KMS-11 (cell line): ENCODE data around the gene KLC1.

Source experiments
- H2AFZ ChIP-seq: fragments of 200-600 bp; sonication (generic); 2 replicates; pipeline ENCODE4 v1.6.1; 2016; ENCODE audit warnings: antibody characterized with exemption, mixed run types, low read depth
- H3K27ac ChIP-seq: fragments of 200-600 bp; sonication (generic); 2 replicates; pipeline ENCODE4 v1.6.1; 2016; ENCODE audit warnings: mild to moderate bottlenecking, mixed run types
- H3K27me3 ChIP-seq: fragments of 200-600 bp; sonication (generic); 2 replicates; pipeline ENCODE4 v1.6.1; 2017; ENCODE audit warnings: mild to moderate bottlenecking, low read depth, mixed run types, moderate library complexity; ENCODE audit not compliant: insufficient read depth
- H3K36me3 ChIP-seq: fragments of 200-600 bp; sonication (generic); 2 replicates; pipeline ENCODE4 v1.6.1; 2017; ENCODE audit warnings: mild to moderate bottlenecking, mixed run types; ENCODE audit not compliant: insufficient read depth
- H3K4me1 ChIP-seq: fragments of 200-600 bp; sonication (generic); 2 replicates; pipeline ENCODE4 v1.6.1; 2016; ENCODE audit warnings: mild to moderate bottlenecking, low read depth, mixed run types; ENCODE audit not compliant: poor library complexity, severe bottlenecking
- H3K4me2 ChIP-seq: fragments of 200-600 bp; sonication (generic); 2 replicates; pipeline ENCODE4 v1.7.0; 2016; ENCODE audit warnings: mild to moderate bottlenecking, mixed run types
- H3K4me3 ChIP-seq: fragments of 200-600 bp; sonication (generic); IDR thresholded peaks from 2 replicates; pipeline ENCODE4 v1.6.1; 2017; ENCODE audit warnings: low read depth, low read length, mixed read lengths; ENCODE audit not compliant: insufficient read depth
- H3K79me2 ChIP-seq: fragments of 200-600 bp; sonication (generic); 2 replicates; pipeline ENCODE4 v1.6.1; 2016; ENCODE audit warnings: low read depth, mixed run types; ENCODE audit not compliant: insufficient read depth
- H3K9ac ChIP-seq: fragments of 200-600 bp; sonication (generic); 2 replicates; pipeline ENCODE4 v1.6.1; 2016; ENCODE audit warnings: mild to moderate bottlenecking, mixed run types
- H4K20me1 ChIP-seq: fragments of 200-600 bp; sonication (generic); 2 replicates; pipeline ENCODE4 v1.6.1; 2016; ENCODE audit warnings: mild to moderate bottlenecking, mixed run types; ENCODE audit not compliant: insufficient read depth
- CTCF ChIP-seq: fragments of 200-600 bp; sonication (generic); conservative IDR thresholded peaks from 2 replicates; pipeline ENCODE4 v1.6.1; 2017; ENCODE audit warnings: low read depth, mild to moderate bottlenecking, antibody characterized with exemption, low read length, moderate library complexity, mixed read lengths

Gene KLC1

GRCh38 chr14:103700753-103701490, 71.9 kb downstream of the KLC1 start:
- no peaks in the 10 kb centered on the region for H3K4me1 ChIP-seq
- H3K27ac ChIP-seq = no peak overlapping the region
- no peaks in the 10 kb centered on the region for H3K36me3 ChIP-seq

GRCh38 chr14:103702095-103702494, 73.1 kb downstream of the KLC1 start:
- H3K27ac ChIP-seq = no peak overlapping the region
- no peaks in the 10 kb centered on the region for H4K20me1 ChIP-seq

More at GRCh38 chr14:103700753-103701490, 71.9 kb downstream of the KLC1 start:
- no peaks in the 10 kb centered on the region for H3K79me2 ChIP-seq
- H3K9ac ChIP-seq = no peak overlapping the region
- H3K4me2 ChIP-seq = no peak overlapping the region
- no peaks in the 10 kb centered on the region for H4K20me1 ChIP-seq
- no peak overlapping the region for H3K4me3 ChIP-seq
- H3K27me3 ChIP-seq = no peaks in the 10 kb centered on the region
- no peak overlapping the region for H2AFZ ChIP-seq
- no peak for TF ChIP-seq CTCF

DNA sequence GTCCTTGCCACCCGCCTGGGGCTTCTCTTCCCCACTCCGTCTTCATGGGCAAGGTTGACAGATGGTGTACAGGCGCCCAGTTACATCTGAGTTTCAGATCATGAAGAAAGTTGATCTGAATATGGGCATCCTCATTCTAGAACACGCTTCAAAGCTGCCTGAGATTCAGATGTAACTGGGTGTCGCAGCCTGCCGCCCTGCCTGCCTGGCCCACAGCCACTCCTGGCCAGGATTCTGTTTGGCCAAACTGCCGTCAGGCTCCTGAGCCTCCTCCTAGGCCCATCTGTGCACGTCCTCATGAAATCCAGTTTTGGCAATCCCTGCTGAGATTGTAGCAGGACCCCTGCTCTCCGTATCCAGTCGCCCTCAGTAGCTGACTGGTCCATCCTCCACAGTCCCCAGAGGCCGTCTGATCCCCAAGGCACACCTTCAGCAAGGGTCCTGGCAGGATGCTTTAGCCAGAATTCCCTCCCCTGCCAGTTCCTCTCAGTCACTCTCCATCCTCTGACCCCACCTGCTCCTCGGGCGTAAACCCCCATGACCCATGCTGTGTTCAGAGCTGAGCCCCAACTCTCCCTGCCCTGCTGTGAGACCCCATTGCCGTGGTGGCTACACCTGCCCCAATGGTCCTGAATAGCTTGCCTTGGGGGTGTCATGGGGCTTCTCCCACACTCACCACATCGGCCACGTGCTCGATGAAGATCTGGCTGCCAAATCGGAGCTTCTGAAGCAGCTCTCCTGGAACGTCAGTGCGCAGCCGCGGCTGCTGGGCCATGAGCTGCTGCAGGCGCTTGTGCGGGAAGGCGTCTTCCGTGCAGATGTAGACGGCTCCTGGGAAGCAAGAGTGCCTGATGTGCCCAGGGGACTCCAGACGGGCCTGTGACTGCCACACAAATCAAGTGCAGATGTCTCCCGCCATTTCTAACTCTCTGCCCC, 73.8 kb downstream of the KLC1 start:
- Histone ChIP-seq H3K4me3 (no peak overlapping the region), H3K27me3 (no peaks in the 10 kb centered on the region), H2AFZ (no peak overlapping the region), H3K4me2 (no peak overlapping the region), H3K4me1 (no peaks in the 10 kb centered on the region), H3K79me2 (no peaks in the 10 kb centered on the region), H3K36me3 (no peaks in the 10 kb centered on the region), H4K20me1 (no peaks in the 10 kb centered on the region), H3K27ac (no peak overlapping the region), H3K9ac (no peak overlapping the region)
- no peak for TF ChIP-seq CTCF

More at GRCh38 chr14:103702095-103702494, 73.1 kb downstream of the KLC1 start:
- Histone ChIP-seq H3K27me3 (no peaks in the 10 kb centered on the region), H2AFZ (no peak overlapping the region), H3K9ac (no peak overlapping the region), H3K4me2 (no peak overlapping the region), H3K4me1 (no peaks in the 10 kb centered on the region), H3K4me3 (no peak overlapping the region), H3K36me3 (no peaks in the 10 kb centered on the region), H3K79me2 (no peaks in the 10 kb centered on the region)
- no peak for TF ChIP-seq CTCF

GRCh38 chr14:103703433-103704385, 74.7 kb downstream of the KLC1 start:
- Histone ChIP-seq H3K27me3 (no peaks in the 10 kb centered on the region), H2AFZ (no peak overlapping the region), H3K79me2 (no peaks in the 10 kb centered on the region), H3K27ac (no peak overlapping the region), H3K4me3 (no peak overlapping the region), H3K36me3 (no peaks in the 10 kb centered on the region), H3K9ac (no peak overlapping the region), H3K4me1 (no peaks in the 10 kb centered on the region), H4K20me1 (no peaks in the 10 kb centered on the region), H3K4me2 (no peak overlapping the region)
- no peak for TF ChIP-seq CTCF
